BJ (cell line): ENCODE measurements around the gene PIP4P1. TPM values are rescaled to one million over a fixed set of nuclear protein-coding genes. Genes with fewer than 3 reads are reported as not detected.

Source experiments
- CTCF ChIA-PET: fragments of 350-600 bp; formaldehyde crosslinking; extraction: SDS; loops from one replicate; lab custom pipeline; 2021; ENCODE audit warnings: antibody characterized with exemption, inconsistent platforms; lab: Yijun Ruan, JAX
- POLR2A ChIA-PET: fragments of 300-600 bp; sonication (Branson Sonifier 250); formaldehyde crosslinking; extraction: SDS; loops from one replicate; lab custom pipeline; 2021; ENCODE audit warnings: antibody characterized with exemption; lab: Charles Lee
- DNase-seq: peaks from one replicate; pipeline ENCODE4 v3.0.0-alpha.2; 2011; ENCODE audit warnings: low read depth
- H3K27me3 ChIP-seq: 2 replicates; pipeline ENCODE4 v1.6.0; 2011; ENCODE audit warnings: low read length; ENCODE audit not compliant: control insufficient read depth, insufficient read depth
- H3K36me3 ChIP-seq: 2 replicates; pipeline ENCODE4 v1.5.1; 2011; ENCODE audit warnings: low read length; ENCODE audit not compliant: control insufficient read depth, insufficient read depth
- H3K4me3 ChIP-seq: 2 replicates; pipeline ENCODE4 v1.5.1; 2011; ENCODE audit warnings: low read depth, mild to moderate bottlenecking, control low read depth, low read length
- polyA plus RNA-seq: library from polyadenylated mRNA; depleted of rRNA; stranded (reverse); fragments of >200 nt; gene quantifications from 2 replicates; pipeline ENCODE4 v1.2.3, GENCODE V29; 2011; rRNA removed
- small RNA-seq: library from RNA; depleted of rRNA; stranded (forward); fragments of <200 nt; gene quantifications from one replicate; pipeline ENCODE3, GENCODE V24; 2012; ENCODE audit warnings: low replicate concordance, low read depth; ENCODE audit not compliant: insufficient read length
- TF ChIP-seq, protein P1 (sequence below): IDR thresholded peaks from 2 replicates; pipeline ENCODE4 v1.5.1; 2011; ENCODE audit warnings: low read depth, mild to moderate bottlenecking, control low read depth, inconsistent platforms, low read length, moderate library complexity; ENCODE audit not compliant: insufficient read depth

PIP4P1 gene
- polyA plus RNA-seq, 1 experiment: 38.3 TPM

GRCh38 chr14:20413744-20414082, 47.5 kb downstream of the PIP4P1 start:
- no peak for DNase-seq
- H3K4me3 ChIP-seq: peak overlapping the region; percentile 67
- H3K36me3 ChIP-seq: no peaks in the 10 kb centered on the region
- CTCF ChIA-PET: interaction anchor here (0.7 to 3.8 kb wide), 11 partner anchors 8 to 196 kb away, joined by 3 to 25 read pairs (median 11); partner anchors contain the start of genes APEX1, KLHL33 and OSGEP
- POLR2A ChIA-PET: no interaction called here
- TF ChIP-seq, protein P1, sequence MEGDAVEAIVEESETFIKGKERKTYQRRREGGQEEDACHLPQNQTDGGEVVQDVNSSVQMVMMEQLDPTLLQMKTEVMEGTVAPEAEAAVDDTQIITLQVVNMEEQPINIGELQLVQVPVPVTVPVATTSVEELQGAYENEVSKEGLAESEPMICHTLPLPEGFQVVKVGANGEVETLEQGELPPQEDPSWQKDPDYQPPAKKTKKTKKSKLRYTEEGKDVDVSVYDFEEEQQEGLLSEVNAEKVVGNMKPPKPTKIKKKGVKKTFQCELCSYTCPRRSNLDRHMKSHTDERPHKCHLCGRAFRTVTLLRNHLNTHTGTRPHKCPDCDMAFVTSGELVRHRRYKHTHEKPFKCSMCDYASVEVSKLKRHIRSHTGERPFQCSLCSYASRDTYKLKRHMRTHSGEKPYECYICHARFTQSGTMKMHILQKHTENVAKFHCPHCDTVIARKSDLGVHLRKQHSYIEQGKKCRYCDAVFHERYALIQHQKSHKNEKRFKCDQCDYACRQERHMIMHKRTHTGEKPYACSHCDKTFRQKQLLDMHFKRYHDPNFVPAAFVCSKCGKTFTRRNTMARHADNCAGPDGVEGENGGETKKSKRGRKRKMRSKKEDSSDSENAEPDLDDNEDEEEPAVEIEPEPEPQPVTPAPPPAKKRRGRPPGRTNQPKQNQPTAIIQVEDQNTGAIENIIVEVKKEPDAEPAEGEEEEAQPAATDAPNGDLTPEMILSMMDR: no peak
- H3K27me3 ChIP-seq: no peaks in the 10 kb centered on the region

DNA sequence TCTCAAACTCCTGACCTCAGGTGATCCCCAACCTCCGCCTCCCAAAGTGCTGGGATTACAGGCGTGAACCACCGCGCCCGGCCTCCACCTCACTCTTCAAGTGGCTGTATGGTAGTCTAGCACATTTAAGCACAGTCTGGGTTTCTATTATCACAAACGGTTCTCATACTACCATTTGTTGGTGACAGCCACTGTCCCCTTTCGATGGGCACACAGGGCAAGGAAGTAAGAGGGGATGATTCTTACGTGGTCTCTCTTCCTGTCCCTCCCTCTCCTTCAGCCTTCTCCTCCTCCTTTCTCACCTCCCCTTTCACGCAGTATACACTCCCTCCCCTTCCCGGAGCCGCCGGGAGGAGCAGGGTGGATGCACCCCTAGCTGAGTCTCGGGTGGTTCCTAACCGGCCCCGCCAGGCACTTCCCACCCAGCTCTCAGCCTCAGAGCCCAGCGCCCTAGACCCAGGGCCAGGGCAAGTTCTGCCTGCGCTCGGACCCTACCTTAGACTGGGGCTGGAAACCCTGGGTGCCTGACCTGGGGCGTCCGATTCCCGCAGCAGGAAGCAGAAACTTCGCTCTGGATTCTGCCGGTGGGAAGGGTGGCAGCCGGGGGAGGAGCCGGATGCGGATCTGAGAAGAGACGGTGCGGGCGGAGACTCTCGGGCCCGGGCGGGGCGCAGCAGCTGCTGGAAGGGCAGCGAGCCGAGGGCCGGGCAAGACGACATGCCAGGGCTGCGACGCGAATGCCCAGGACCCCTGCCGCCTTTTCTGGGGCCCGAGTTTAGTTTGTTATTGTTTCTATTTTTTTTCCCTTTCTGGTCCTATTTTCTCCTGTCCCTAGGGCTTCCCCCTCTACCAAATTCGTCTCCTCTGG, 48.1 kb downstream of the PIP4P1 start, which contains the start of gene TEP1:
Gene TEP1 (minus strand): TSS at position 626 of the 868 bp plus-strand sequence. CDS start 5,062 bp downstream, outside the sequence.
- peak within 1 kb of the TSS; percentile 67 for H3K4me3 ChIP-seq
- H3K27me3 ChIP-seq: no peaks in the 10 kb centered on the region
- TF ChIP-seq, protein P1: no peak
- peak; percentile 34 for DNase-seq
- no peaks in the 10 kb centered on the region; the same call in 1 of the 2 replicates for H3K36me3 ChIP-seq
- POLR2A ChIA-PET: no interaction called here
- CTCF ChIA-PET: interaction anchor here (0.7 to 3.8 kb wide), 11 partner anchors 9 to 197 kb away, joined by 3 to 25 read pairs (median 11); partner anchors contain the start of genes APEX1, KLHL33 and OSGEP

- Histone ChIP-seq H3K36me3 (peaks cover 4% of the 10 kb centered on the region), H3K27me3 (no peaks in the 10 kb centered on the region), H3K4me3 (peak overlapping the region; percentile 67)
- no peak for DNase-seq
- CTCF ChIA-PET: interaction anchor here (0.6 to 3.8 kb wide), 3 partner anchors 9 to 618 kb away, joined by 3 to 12 read pairs (median 5); no protein-coding TSS in a partner anchor
- POLR2A ChIA-PET: no interaction called here
- TF ChIP-seq, protein P1: no peak
These were observed 48.8 kb downstream of the PIP4P1 start for GRCh38 chr14:20412411-20412810.

DNA sequence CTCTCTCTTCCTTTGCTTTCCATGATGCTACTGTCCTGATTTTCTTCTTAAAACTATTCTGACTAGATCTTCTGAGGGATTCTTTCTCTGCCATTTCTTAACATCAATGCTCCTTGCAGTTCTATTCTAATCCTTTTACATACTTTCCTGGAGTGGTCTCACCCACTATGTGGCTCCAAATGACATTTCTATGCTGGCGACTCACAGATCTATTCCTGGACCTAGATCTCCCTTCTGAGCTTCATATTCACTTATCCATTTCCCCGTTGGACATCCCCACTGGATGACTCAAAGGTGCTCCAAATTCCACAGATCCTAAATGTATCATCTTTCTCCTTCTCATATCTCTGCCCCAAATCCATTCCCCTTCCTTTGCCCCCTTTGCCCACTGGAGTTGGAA, 52.0 kb downstream of the PIP4P1 start:
- no peak for DNase-seq
- H3K4me3 ChIP-seq: no peak overlapping the region
- TF ChIP-seq, protein P1: no peak
- H3K27me3 ChIP-seq: no peaks in the 10 kb centered on the region
- peaks cover 16% of the 10 kb centered on the region for H3K36me3 ChIP-seq
- ChIA-PET POLR2A (no interaction called here), CTCF (interaction anchor here (0.9 to 1.0 kb wide), 2 partner anchors 27 to 282 kb away, joined by 3 read pairs; partner anchors contain the start of gene KLHL33)

Small RNAs within 50 kb of the gene (small RNA-seq; reads per million reads assigned to genes)
- 1.3 reads per million for gene RNA5SP382

Other genes starting within 250 kb of the PIP4P1 start
- gene OR11H6, start 237.7 kb downstream of the PIP4P1 start, polyA plus RNA-seq: not detected in 2 replicates
- not detected in 2 replicates for gene OR11H7, start 232.5 kb downstream of the PIP4P1 start, polyA plus RNA-seq
- not detected in 2 replicates for gene OR11H4, start 222.1 kb downstream of the PIP4P1 start, polyA plus RNA-seq
- gene TTC5, start 155.5 kb downstream of the PIP4P1 start, polyA plus RNA-seq: 11.4 and 13.7 TPM in 2 replicates
- 41.0 and 69.8 TPM in 2 replicates for gene CCNB1IP1, start 128.2 kb downstream of the PIP4P1 start, polyA plus RNA-seq
- 8.2 and 13.6 TPM in 2 replicates for gene PARP2, start 117.8 kb downstream of the PIP4P1 start, polyA plus RNA-seq
- gene TEP1, start 47.9 kb downstream of the PIP4P1 start, polyA plus RNA-seq: 12.2 and 12.7 TPM in 2 replicates
- 0.12 and 0.22 TPM in 2 replicates for gene KLHL33, start 25.3 kb downstream of the PIP4P1 start, polyA plus RNA-seq
- 21.2 and 28.9 TPM in 2 replicates for gene OSGEP, start 6.6 kb downstream of the PIP4P1 start, polyA plus RNA-seq
- gene APEX1, start 6.2 kb downstream of the PIP4P1 start, polyA plus RNA-seq: 219 and 237 TPM in 2 replicates
- 18.4 and 21.4 TPM in 2 replicates for gene PNP, start 8.0 kb upstream of the PIP4P1 start, polyA plus RNA-seq
- gene RNASE10, start 44.1 kb upstream of the PIP4P1 start, polyA plus RNA-seq: not detected in 2 replicates
- gene RNASE9, start 99.6 kb upstream of the PIP4P1 start, polyA plus RNA-seq: not detected in 2 replicates
- not detected in 2 replicates for gene RNASE11, start 126.6 kb upstream of the PIP4P1 start, polyA plus RNA-seq
- gene RNASE12, start 129.9 kb upstream of the PIP4P1 start, polyA plus RNA-seq: not detected in 2 replicates
- gene OR6S1, start 180.3 kb upstream of the PIP4P1 start, polyA plus RNA-seq: not detected in 2 replicates
- gene RNASE4, start 223.1 kb upstream of the PIP4P1 start, polyA plus RNA-seq: 38.6 and 42.4 TPM in 2 replicates
- gene ANG, start 227.3 kb upstream of the PIP4P1 start, polyA plus RNA-seq: 9.2 and 12.7 TPM in 2 replicates